Measurements from ENCODE around the gene CCDC71. TPM values are rescaled to one million over a fixed set of nuclear protein-coding genes. Genes with fewer than 3 reads are reported as not detected.
A peak's percentile ranks its signal among the peaks of the same experiment; 100 is the strongest.

Gene CCDC71
- total RNA-seq, 2 donors from 2014 or later = 16.7 to 25.2 TPM

DNA sequence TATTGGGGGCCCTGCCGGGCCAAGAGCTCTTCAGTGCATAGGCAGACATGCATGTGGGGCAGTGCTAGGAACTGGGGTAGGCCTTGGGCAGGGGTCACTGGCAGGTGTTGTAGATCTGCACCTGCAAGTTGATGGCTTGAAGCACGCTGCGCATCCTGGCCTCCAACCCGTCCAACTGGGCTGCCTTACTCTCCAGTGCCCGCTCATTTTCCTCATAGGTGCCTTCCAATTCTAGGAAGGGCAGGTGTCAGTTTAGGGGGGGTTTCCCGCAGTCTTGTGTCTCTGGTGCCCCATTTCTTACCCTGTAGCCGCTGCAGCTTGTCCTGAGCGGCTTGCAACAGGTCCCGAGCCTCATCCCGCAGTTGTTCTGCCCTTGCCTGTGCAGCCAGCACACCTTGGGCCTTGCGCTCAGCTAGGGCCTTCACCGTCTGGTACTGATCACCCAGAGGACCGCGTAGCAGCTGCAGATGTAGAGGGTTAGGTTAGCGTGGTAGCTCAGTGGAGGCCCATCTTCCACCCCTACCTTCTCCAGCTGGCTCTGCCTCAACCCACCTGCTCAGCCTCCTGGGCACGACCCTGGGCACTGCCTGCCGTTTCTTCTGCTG is 44.9 kb downstream of the CCDC71 start:
- Histone ChIP-seq H3K4me1 (peaks cover 0 to 20% of the 10 kb centered on the region in 2 donors), H3K4me3 (peak overlapping the region; percentile 84 to 96)
- TF ChIP-seq, protein P1, sequence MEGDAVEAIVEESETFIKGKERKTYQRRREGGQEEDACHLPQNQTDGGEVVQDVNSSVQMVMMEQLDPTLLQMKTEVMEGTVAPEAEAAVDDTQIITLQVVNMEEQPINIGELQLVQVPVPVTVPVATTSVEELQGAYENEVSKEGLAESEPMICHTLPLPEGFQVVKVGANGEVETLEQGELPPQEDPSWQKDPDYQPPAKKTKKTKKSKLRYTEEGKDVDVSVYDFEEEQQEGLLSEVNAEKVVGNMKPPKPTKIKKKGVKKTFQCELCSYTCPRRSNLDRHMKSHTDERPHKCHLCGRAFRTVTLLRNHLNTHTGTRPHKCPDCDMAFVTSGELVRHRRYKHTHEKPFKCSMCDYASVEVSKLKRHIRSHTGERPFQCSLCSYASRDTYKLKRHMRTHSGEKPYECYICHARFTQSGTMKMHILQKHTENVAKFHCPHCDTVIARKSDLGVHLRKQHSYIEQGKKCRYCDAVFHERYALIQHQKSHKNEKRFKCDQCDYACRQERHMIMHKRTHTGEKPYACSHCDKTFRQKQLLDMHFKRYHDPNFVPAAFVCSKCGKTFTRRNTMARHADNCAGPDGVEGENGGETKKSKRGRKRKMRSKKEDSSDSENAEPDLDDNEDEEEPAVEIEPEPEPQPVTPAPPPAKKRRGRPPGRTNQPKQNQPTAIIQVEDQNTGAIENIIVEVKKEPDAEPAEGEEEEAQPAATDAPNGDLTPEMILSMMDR (IDR thresholded peaks at IDR 0.05) = no peak

DNA sequence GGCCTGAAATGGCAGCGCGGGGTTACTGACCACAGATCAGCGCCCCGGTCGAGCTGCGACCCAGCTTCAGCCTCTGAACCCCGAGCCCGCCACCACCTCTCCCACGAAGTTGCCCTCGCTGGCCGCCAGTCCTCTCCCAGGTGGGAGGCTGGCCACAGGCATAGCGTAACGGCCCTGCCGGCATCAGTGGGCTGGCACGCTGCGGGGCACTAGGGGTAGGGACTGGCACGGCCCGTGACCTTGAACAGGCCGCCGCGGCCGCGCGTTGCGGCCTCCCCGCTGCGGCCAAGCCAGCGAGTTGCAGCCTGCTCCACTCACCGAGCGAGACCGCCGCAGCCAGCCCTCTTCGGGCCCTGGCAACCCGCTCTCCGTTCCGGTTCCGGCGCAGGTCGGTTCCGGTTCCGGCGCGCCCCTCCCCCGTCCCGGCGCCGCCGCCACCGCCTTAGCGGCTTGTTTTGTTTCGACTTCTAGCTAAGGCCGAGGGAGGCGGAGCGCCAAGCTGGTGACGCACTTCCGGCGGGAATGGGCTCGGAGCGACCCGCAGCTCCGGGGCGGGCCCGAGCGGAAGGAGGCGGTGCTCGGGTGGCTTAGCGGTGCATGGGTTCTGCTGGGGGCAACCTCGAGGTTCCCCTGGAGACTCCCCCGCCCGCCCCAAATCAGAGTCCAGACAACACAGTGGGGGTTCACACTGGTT is 45.5 kb downstream of the CCDC71 start, which contains the start of gene USP19:
Gene USP19 (minus strand): TSS at position 386 of the 694 bp plus-strand sequence. CDS start 1,678 bp downstream, outside the sequence.
- DNase-seq (ENCODE audit: low spot score) = peak; percentile 95
- Histone ChIP-seq H3K4me3 (peak within 1 kb of the TSS; percentile 84 to 96), H3K9me3 (no peaks in the 10 kb centered on the region), H3K27ac (peak within 1 kb of the TSS; percentile 94), H3K36me3 (peaks cover 79% of the 10 kb centered on the region), H3K27me3 (no peaks in the 10 kb centered on the region), H3K4me1 (peaks cover 0 to 20% of the 10 kb centered on the region in 2 donors)
- TF ChIP-seq, protein P1 (IDR thresholded peaks at IDR 0.05) = peak in 1 of 2 donors; percentile 13

More for the DNA sequence above, 44.9 kb downstream of the CCDC71 start:
- H3K27ac ChIP-seq = peak overlapping the region; percentile 94
- H3K36me3 ChIP-seq = peaks cover 79% of the 10 kb centered on the region
- DNase-seq (ENCODE audit: low spot score) = no peak
- no peaks in the 10 kb centered on the region for H3K9me3 ChIP-seq
- no peaks in the 10 kb centered on the region for H3K27me3 ChIP-seq

DNA sequence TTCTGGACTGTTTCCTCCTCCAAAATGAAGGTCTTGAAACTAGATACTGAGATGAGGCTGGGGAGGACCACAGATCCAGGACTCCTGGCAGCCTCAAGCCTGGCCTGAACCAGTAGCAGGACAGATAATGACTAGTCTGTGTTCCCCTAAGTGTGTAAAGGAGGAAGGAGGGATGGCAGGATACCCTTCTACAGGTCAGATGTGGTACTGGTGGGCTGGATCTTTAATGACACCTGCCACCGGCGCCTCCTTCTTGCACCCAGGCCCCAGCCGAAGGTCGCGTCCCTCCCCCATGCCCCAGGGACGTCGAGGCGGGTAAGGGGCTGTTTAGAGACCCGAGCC is 46.1 kb downstream of the CCDC71 start:
- Histone ChIP-seq H3K27me3 (no peaks in the 10 kb centered on the region), H3K9me3 (no peaks in the 10 kb centered on the region), H3K27ac (peak overlapping the region; percentile 94), H3K36me3 (peaks cover 79% of the 10 kb centered on the region), H3K4me1 (peaks cover 0 to 20% of the 10 kb centered on the region in 2 donors), H3K4me3 (peak overlapping the region; percentile 84 to 96)
- TF ChIP-seq, protein P1 (IDR thresholded peaks at IDR 0.05) = no peak
- no peak for DNase-seq (ENCODE audit: low spot score)

GRCh38 chr3:49119439-49119838 is 46.7 kb downstream of the CCDC71 start:
- no peaks in the 10 kb centered on the region for H3K27me3 ChIP-seq

DNA sequence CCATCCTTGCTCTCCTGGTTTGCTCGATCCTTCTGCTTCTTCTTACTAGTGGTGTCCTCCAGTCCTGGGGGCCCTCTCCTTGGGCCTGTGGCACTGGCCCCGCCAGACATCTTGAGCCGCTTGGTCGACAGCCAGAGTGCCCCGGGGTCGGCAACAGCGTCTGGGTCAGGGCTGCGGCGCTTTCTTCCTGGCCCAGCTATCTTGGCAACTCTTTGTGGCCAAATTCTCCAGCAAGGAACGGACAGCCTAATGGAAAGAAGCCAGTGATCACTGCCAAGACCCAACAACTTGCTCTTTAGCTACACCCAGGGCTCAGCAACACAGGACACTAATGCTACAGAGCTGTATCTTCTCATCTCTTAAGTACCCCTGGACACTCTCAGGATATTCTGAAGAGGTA is 47.1 kb downstream of the CCDC71 start:
- TF ChIP-seq, protein P1 (IDR thresholded peaks at IDR 0.05) = no peak
- no peak for DNase-seq (ENCODE audit: low spot score)

More at GRCh38 chr3:49119439-49119838, 46.7 kb downstream of the CCDC71 start:
- Histone ChIP-seq H3K4me1 (peaks cover 0 to 20% of the 10 kb centered on the region in 2 donors), H3K4me3 (peak overlapping the region; percentile 84 to 96), H3K9me3 (no peaks in the 10 kb centered on the region), H3K36me3 (peaks cover 79% of the 10 kb centered on the region), H3K27ac (peak overlapping the region; percentile 94)
- TF ChIP-seq, protein P1 (IDR thresholded peaks at IDR 0.05) = no peak
- DNase-seq (ENCODE audit: low spot score) = no peak

More for the DNA sequence above, 47.1 kb downstream of the CCDC71 start:
- Histone ChIP-seq H3K27me3 (no peaks in the 10 kb centered on the region), H3K4me3 (peak overlapping the region in 1 of 2 donors; percentile 96), H3K27ac (peak overlapping the region; percentile 94), H3K9me3 (no peaks in the 10 kb centered on the region), H3K4me1 (peaks cover 0 to 20% of the 10 kb centered on the region in 2 donors), H3K36me3 (peaks cover 79% of the 10 kb centered on the region)

Other genes starting within 250 kb of the CCDC71 start
- 100 to 1,000 TPM; 135 to 140 TPM for gene ARIH2, start 247.5 kb downstream of the CCDC71 start, total RNA-seq
- 10 to 100 TPM; 40.5 to 45.4 TPM for gene P4HTM, start 176.1 kb downstream of the CCDC71 start, total RNA-seq
- 10 to 100 TPM; 51.2 to 71.1 TPM for gene WDR6, start 158.9 kb downstream of the CCDC71 start, total RNA-seq
- gene DALRD3, start 147.8 kb downstream of the CCDC71 start, total RNA-seq = 10 to 100 TPM in 1 of 2 donors, 1 to 10 TPM in 1; 9.5 to 11.8 TPM
- gene NDUFAF3, start 144.2 kb downstream of the CCDC71 start, total RNA-seq = 100 to 1,000 TPM; 182 to 297 TPM
- 10 to 100 TPM; 32.1 to 68.7 TPM for gene IMPDH2, start 136.9 kb downstream of the CCDC71 start, total RNA-seq
- gene QRICH1, start 72.3 kb downstream of the CCDC71 start, total RNA-seq = 10 to 100 TPM; 39.1 to 46.8 TPM
- 100 to 1,000 TPM; 118 to 138 TPM for gene QARS1, start 61.6 kb downstream of the CCDC71 start, total RNA-seq
- gene USP19, start 45.5 kb downstream of the CCDC71 start, total RNA-seq = 10 to 100 TPM; 49.3 to 58.7 TPM
- 1,000 to 10,000 TPM; 1,056 to 1,180 TPM for gene LAMB2, start 33.3 kb downstream of the CCDC71 start, total RNA-seq
- gene KLHDC8B, start 5.3 kb upstream of the CCDC71 start, total RNA-seq = 10 to 100 TPM; 51.2 to 80.9 TPM
- 1 to 10 TPM; 1.0 to 1.5 TPM for gene C3orf62, start 110.9 kb upstream of the CCDC71 start, total RNA-seq
- 10 to 100 TPM in 1 of 2 donors, 1 to 10 TPM in 1; 9.8 to 13.5 TPM for gene USP4, start 173.7 kb upstream of the CCDC71 start, total RNA-seq
- 100 to 1,000 TPM; 121 to 276 TPM for gene GPX1, start 192.0 kb upstream of the CCDC71 start, total RNA-seq
- 100 to 1,000 TPM; 292 to 304 TPM for gene RHOA, start 245.6 kb upstream of the CCDC71 start, total RNA-seq
- 10 to 100 TPM; 13.9 to 23.1 TPM for gene TCTA, start 246.1 kb upstream of the CCDC71 start, total RNA-seq

All from right atrium auricular region (tissue), 2 donors.